Endothelial cell of umbilical vein (primary cell): Measurements from ENCODE around the gene PDIA5.

Source experiments
- CTCF ChIP-seq, 2 donors: IDR thresholded peaks; 1 replicate in 1 of 2; 2 replicates in 1 of 2; pipeline ENCODE4 v1.5.1; 2011; ENCODE audit warnings: low read length in 2 of 2, mild to moderate bottlenecking in 2 of 2, moderate library complexity in 2 of 2, control low read depth in 1 of 2, inconsistent platforms in 1 of 2, low read depth in 1 of 2; ENCODE audit not compliant: insufficient read depth in 1 of 2; ENCODE audit errors: extremely low read depth in 1 of 2
- EZH2 ChIP-seq: IDR thresholded peaks from 2 replicates; pipeline ENCODE4 v1.6.1; 2012; ENCODE audit warnings: borderline replicate concordance, low read depth, mild to moderate bottlenecking, moderate library complexity, low read length, inconsistent platforms; ENCODE audit not compliant: severe bottlenecking
- FOS ChIP-seq: IDR thresholded peaks from 2 replicates; pipeline ENCODE4 v1.6.1; 2011; ENCODE audit warnings: mild to moderate bottlenecking, low read length, moderate library complexity, borderline replicate concordance; ENCODE audit not compliant: insufficient read depth
- POLR2A ChIP-seq: IDR thresholded peaks from 2 replicates; pipeline ENCODE4 v1.6.1; 2012; ENCODE audit warnings: low read depth, mild to moderate bottlenecking, control low read depth, low read length
- POLR2AphosphoS5 ChIP-seq: IDR thresholded peaks from 2 replicates; pipeline ENCODE4 v1.6.1; 2012; ENCODE audit warnings: low read depth, mild to moderate bottlenecking, control low read depth, low read length, moderate library complexity; ENCODE audit not compliant: insufficient read depth

GRCh38 chr3:123072152-123072551 is 5.3 kb downstream of the PDIA5 start:
- no peak for TF ChIP-seq POLR2A
- no peak for TF ChIP-seq CTCF (IDR thresholded peaks at IDR 0.05; ENCODE audit: extremely low read depth in 1 of 2, insufficient read depth in 1 of 2, low read depth in 1 of 2, low read length in 2 of 2)
- TF ChIP-seq POLR2AphosphoS5, result no peak
- no peak for TF ChIP-seq FOS
- TF ChIP-seq EZH2, result no peak
